Myometrial cell (primary cell): Measurements from ENCODE around the gene RC3H1. TPM values are rescaled to one million over a fixed set of nuclear protein-coding genes. Genes with fewer than 3 reads are reported as not detected.

Experiments used
- total RNA-seq: library from RNA; depleted of rRNA; stranded (reverse); fragments of >200 nt; gene quantifications from 2 replicates; pipeline ENCODE4 v1.2.3, GENCODE V29; 2015

RC3H1 gene, protein sequence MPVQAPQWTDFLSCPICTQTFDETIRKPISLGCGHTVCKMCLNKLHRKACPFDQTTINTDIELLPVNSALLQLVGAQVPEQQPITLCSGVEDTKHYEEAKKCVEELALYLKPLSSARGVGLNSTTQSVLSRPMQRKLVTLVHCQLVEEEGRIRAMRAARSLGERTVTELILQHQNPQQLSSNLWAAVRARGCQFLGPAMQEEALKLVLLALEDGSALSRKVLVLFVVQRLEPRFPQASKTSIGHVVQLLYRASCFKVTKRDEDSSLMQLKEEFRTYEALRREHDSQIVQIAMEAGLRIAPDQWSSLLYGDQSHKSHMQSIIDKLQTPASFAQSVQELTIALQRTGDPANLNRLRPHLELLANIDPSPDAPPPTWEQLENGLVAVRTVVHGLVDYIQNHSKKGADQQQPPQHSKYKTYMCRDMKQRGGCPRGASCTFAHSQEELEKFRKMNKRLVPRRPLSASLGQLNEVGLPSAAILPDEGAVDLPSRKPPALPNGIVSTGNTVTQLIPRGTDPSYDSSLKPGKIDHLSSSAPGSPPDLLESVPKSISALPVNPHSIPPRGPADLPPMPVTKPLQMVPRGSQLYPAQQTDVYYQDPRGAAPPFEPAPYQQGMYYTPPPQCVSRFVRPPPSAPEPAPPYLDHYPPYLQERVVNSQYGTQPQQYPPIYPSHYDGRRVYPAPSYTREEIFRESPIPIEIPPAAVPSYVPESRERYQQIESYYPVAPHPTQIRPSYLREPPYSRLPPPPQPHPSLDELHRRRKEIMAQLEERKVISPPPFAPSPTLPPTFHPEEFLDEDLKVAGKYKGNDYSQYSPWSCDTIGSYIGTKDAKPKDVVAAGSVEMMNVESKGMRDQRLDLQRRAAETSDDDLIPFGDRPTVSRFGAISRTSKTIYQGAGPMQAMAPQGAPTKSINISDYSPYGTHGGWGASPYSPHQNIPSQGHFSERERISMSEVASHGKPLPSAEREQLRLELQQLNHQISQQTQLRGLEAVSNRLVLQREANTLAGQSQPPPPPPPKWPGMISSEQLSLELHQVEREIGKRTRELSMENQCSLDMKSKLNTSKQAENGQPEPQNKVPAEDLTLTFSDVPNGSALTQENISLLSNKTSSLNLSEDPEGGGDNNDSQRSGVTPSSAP
- 7.8 and 10.5 TPM in 2 replicates for total RNA-seq

DNA sequence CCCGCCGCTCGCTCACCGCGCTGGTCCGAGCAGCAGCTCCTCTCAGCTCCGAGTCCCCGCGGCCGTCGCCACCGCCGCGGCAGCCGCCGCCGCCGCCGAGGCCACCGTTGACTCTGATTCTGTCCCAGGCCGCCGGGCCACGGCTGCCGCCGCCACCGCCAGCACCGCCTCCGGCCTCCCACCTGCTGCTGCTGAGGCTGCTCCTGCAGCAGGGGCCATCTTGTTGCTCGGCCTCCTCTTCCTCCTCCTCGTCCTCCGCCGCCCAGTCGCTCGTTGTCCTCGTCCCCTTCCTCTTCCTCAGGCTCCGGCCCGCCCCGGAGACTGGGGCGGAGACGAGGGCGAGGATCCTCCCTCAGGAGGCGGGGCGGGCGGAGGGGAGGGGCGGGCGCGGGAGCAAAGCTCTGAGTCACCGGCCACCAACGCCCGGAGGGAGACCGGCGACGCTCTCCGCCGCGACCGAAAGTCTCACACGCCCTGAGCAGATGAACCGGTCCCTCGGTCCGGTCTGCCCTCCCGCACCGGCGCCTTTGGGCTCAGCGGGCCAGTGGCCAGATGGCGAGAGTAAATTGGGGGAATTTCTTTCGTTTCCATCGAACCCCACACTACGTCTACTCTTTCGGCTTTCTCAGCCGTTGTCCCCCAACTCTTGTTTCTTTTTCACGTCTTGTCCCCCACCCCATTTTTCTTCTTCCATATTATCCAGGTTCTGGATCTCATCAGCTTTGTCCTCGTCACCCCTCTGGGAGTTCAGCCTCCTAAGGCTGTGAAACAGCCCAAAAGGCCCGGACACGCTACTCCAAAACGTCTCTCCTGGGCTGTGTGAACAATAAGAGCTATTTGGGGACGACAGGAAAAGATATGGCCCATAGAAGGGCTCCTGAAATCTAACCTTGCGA lies at the start of gene RC3H1:
RC3H1 (minus strand) TSS at position 278 of the 896 bp plus-strand sequence. CDS start 29,372 bp downstream, outside the sequence.

DNA sequence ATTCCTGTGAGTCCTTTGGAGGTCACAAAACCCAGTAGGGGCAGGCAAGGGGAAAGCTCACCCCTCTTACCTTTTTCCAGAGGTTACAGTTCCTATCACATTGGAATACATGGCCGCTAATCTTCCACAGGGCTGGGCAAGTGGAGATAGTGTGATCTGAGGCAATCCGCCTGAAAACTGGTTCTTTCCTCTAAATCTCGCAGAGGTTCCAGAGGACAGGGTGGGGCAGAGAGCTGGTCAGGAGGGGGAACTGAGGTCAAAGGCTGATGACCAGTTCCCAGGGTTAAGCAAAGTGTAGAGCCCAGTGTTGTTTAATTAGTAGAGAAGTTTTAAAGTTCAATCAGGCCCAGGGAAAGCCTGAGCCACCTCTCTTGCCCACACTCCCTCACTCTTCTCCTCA lies 105.0 kb downstream of the RC3H1 start, which contains the start of gene SERPINC1:
SERPINC1 (minus strand) TSS at position 179 of the 400 bp plus-strand sequence; CDS start at position 111, 68 bp downstream.

Other genes with a start within 250 kb of the RC3H1 start
- gene DARS2, start 197.7 kb downstream of the RC3H1 start, total RNA-seq: 23.6 and 27.5 TPM in 2 replicates
- 8.4 and 16.3 TPM in 2 replicates for gene CENPL, start 197.5 kb downstream of the RC3H1 start, total RNA-seq
- 389 and 390 TPM in 2 replicates for gene GAS5, start 154.4 kb downstream of the RC3H1 start, total RNA-seq
- gene ZBTB37, start 154.0 kb downstream of the RC3H1 start, total RNA-seq: 1.2 and 1.9 TPM in 2 replicates
- gene SERPINC1, start 105.0 kb downstream of the RC3H1 start, total RNA-seq: not detected in 2 replicates
- gene RABGAP1L, start 137.2 kb upstream of the RC3H1 start, total RNA-seq: 17.7 and 18.5 TPM in 2 replicates